Chondrocyte (in vitro differentiated cells): Measurements from ENCODE around the gene AGR2. TPM values are rescaled to one million over a fixed set of nuclear protein-coding genes. Genes with fewer than 3 reads are reported as not detected.
A peak's percentile ranks its signal among the peaks of the same experiment; 100 is the strongest.

Source experiments
- DNase-seq: peaks from one replicate; pipeline ENCODE4 v3.0.0; 2021; ENCODE audit warnings: mixed read lengths, low spot score
- H3K27ac Mint-ChIP-seq: one replicate; pipeline ENCODE4 v1.8.0; 2021; ENCODE audit warnings: mild to moderate bottlenecking, moderate library complexity, mixed read lengths; ENCODE audit not compliant: unreplicated experiment
- H3K27me3 Mint-ChIP-seq: 2 replicates; pipeline ENCODE4 v1.8.0; 2021; ENCODE audit warnings: low read depth, mixed read lengths
- H3K36me3 Mint-ChIP-seq: 2 replicates; pipeline ENCODE4 v1.8.0; 2021; ENCODE audit warnings: low read depth, mixed read lengths
- H3K4me1 Mint-ChIP-seq: 2 replicates; pipeline ENCODE4 v1.8.0; 2021; ENCODE audit warnings: low read depth, mild to moderate bottlenecking, mixed read lengths
- H3K4me3 Mint-ChIP-seq: one replicate; pipeline ENCODE4 v1.8.0; 2021; ENCODE audit warnings: mild to moderate bottlenecking, moderate library complexity, mixed read lengths; ENCODE audit not compliant: unreplicated experiment
- H3K9me3 Mint-ChIP-seq: 2 replicates; pipeline ENCODE4 v1.8.0; 2021; ENCODE audit warnings: low read depth, mixed read lengths
- CTCF ChIP-seq: fragments of 200-600 bp; sonication (generic); IDR thresholded peaks from 2 replicates; pipeline ENCODE4 v1.5.0; 2021; ENCODE audit warnings: antibody characterized with exemption, mild to moderate bottlenecking, moderate library complexity
- total RNA-seq: library from RNA; stranded (reverse); gene quantifications from 3 replicates; pipeline ENCODE4 v1.2.1, GENCODE V29; 2021

AGR2 gene
- total RNA-seq, 1 donor from 2014 or later = not detected

GRCh38 chr7:16787127-16787526 lies 17.7 kb downstream of the AGR2 start:
- TF ChIP-seq CTCF = no peak
- H3K27ac Mint-ChIP-seq = no peak overlapping the region
- H3K36me3 Mint-ChIP-seq = peaks cover 5% of the 10 kb centered on the region

GRCh38 chr7:16786257-16786656 lies 18.5 kb downstream of the AGR2 start:
- H3K4me1 Mint-ChIP-seq = peaks cover 4% of the 10 kb centered on the region
- no peak overlapping the region for H3K4me3 Mint-ChIP-seq
- DNase-seq = no peak
- no peaks in the 10 kb centered on the region for H3K27me3 Mint-ChIP-seq
- peaks cover 5% of the 10 kb centered on the region for H3K36me3 Mint-ChIP-seq
- H3K27ac Mint-ChIP-seq = no peak overlapping the region
- H3K9me3 Mint-ChIP-seq = no peaks in the 10 kb centered on the region
- no peak for TF ChIP-seq CTCF

More at GRCh38 chr7:16787127-16787526, 17.7 kb downstream of the AGR2 start:
- Mint-ChIP-seq H3K4me1 (peaks cover 7% of the 10 kb centered on the region), H3K9me3 (no peaks in the 10 kb centered on the region), H3K4me3 (no peak overlapping the region), H3K27me3 (no peaks in the 10 kb centered on the region)
- no peak for DNase-seq

GRCh38 chr7:16785846-16786245 lies 19.0 kb downstream of the AGR2 start:
- H3K9me3 Mint-ChIP-seq = no peaks in the 10 kb centered on the region
- H3K36me3 Mint-ChIP-seq = peaks cover 5% of the 10 kb centered on the region
- no peak overlapping the region for H3K4me3 Mint-ChIP-seq

GRCh38 chr7:16785321-16785720 lies 19.5 kb downstream of the AGR2 start:
- Mint-ChIP-seq H3K27ac (no peak overlapping the region), H3K4me1 (peaks cover 6% of the 10 kb centered on the region), H3K27me3 (no peaks in the 10 kb centered on the region), H3K36me3 (peaks cover 5% of the 10 kb centered on the region), H3K4me3 (no peak overlapping the region), H3K9me3 (no peaks in the 10 kb centered on the region)
- no peak for TF ChIP-seq CTCF
- DNase-seq = no peak

More at GRCh38 chr7:16785846-16786245, 19.0 kb downstream of the AGR2 start:
- DNase-seq = no peak
- Mint-ChIP-seq H3K27me3 (no peaks in the 10 kb centered on the region), H3K4me1 (peaks cover 1% of the 10 kb centered on the region), H3K27ac (no peak overlapping the region)
- TF ChIP-seq CTCF = no peak

GRCh38 chr7:16780596-16780995 lies 24.2 kb downstream of the AGR2 start:
- Mint-ChIP-seq H3K27me3 (no peaks in the 10 kb centered on the region), H3K36me3 (peaks cover 4% of the 10 kb centered on the region), H3K4me1 (peaks cover 8% of the 10 kb centered on the region), H3K4me3 (no peak overlapping the region), H3K27ac (peak overlapping the region; percentile 78), H3K9me3 (no peaks in the 10 kb centered on the region)
- no peak for DNase-seq
- TF ChIP-seq CTCF = no peak
